T-helper 9 cell (primary cell): ENCODE measurements around the gene LIN7A.
"Not testable (repeated sequence)": the region's sequence is repeated elsewhere in the genome, so short reads cannot be mapped to it uniquely, and the experiment has no call there.

Experiments
- DNase-seq: peaks from one replicate; pipeline ENCODE4 v3.0.0-alpha.2; 2020

LIN7A gene

GRCh38 chr12:80917651-80918050, 20.1 kb downstream of the LIN7A start:
- DNase-seq, result no peak

DNA sequence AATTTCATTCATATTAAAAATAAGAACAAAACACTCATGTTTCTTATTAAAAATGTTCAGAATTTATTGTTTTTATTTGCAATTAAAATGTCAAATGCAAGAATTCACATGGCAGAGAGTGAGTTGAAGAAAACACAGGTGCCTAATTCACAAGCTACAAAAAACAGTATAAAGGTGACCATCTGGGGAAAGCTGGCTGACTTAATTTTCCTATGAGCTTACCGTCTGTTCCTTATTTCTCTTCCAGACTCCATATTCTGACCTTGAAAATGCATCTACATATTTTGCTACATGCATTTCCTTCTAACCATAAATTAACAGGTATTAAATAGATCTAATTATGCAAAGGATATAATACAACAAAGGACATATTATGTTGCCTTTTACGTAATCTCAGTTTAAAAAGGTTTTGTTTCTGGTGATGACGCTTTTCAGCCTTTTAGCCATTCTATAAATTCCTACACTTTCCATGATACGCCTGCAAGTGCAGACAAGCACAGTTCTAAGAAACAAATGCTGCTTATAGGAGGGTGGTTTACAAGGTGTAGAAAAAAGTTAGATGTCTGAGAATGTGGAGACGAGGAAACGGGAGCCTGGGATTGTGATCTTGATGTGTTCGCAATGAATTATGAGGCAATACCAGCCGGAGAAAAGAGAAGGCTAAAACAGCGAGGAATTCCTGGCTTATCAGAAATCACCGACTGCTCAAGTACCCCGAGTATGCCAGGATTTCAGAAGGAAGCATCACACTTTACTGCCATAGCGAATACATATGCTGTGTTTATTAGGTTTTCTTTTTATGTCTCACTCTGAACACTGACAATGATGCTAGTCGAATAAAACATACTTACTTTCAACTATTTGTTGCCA, 24.6 kb downstream of the LIN7A start:
- no peak for DNase-seq

DNA sequence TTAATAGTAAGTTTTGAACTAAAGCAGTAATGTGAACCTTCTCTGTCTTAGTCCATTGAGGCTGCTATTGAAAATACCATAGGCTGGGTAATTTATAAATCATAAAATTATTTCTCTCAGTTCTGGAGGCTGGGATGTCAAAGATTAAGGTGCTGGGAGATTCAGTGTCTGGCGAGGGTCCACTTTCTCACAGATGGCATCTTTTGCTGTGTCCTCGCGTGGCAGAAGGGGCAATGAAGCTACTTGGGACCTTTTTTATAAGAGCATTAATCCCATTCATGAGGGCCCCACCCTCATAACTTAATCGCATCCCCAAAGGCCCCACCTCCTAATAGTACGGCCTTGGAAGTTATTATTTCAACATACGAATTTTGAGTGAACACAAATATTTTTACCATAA, 28.4 kb downstream of the LIN7A start:
- no peak for DNase-seq

GRCh38 chr12:80902711-80903110, 35.0 kb downstream of the LIN7A start:
- no peak for DNase-seq

DNA sequence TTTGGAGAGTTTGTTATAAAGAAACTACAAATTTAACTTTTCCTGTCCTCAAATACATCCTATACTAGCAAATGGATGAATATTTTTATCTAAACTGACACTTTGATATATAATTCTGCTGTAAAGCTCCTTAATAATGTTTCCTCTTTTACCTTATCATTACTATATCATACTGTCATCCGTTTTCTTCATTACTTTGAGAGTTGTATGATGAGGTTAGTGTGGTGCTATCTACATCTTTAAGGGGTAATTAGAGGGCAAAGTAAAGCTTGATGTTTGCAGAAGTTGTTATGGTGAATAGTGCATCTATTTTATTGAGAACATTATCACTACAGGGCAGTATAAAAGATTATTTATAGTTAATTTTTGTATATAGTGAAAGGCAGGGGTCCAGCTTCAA, 36.1 kb downstream of the LIN7A start:
- no peak for DNase-seq

GRCh38 chr12:80895240-80895639, 42.5 kb downstream of the LIN7A start:
- DNase-seq, result no peak

GRCh38 chr12:80894179-80894578, 43.6 kb downstream of the LIN7A start:
- no peak for DNase-seq

GRCh38 chr12:80892597-80893445, 44.9 kb downstream of the LIN7A start:
- no peak for DNase-seq

DNA sequence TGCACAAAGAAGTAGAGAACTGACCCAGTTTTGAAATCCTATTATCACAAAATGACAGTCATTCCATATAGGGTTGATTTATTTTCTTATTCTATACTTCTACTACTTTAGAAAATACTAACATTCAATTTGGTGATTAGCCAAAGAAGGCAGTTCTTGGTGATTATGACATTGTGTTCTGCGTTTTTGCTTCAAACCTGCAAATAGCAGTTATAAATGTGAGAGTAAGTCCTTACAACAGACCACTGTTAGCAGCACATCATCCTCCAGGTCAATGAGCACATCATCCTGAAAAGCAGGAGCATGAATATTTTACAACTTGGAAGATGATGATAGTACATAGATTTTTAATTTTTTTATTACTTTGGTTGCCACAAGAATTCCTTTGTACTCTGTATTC, 53.1 kb downstream of the LIN7A start:
- no peak for DNase-seq

- no peak for DNase-seq
Observed at GRCh38 chr12:80881106-80881505, 56.6 kb downstream of the LIN7A start.

DNA sequence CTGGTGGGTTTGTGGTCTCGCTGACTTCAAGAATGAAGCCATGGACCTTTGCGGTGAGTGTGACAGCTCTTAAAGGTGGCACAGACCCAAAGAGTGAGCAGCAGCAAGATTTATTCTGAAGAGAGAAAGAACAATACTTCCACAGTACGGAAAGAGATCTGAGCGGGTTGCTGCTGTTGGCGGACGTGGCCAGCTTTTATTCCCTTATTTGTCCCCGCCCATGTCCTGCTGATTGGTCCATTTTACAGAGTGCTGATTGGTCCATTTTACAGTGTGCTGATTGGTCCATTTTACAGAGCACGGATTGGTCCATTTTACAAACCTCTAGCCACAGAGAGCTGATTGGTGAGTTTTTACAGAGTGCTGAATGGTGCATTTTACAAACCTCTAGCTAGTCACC, 59.3 kb downstream of the LIN7A start:
- DNase-seq, result not testable (repeated sequence)

DNA sequence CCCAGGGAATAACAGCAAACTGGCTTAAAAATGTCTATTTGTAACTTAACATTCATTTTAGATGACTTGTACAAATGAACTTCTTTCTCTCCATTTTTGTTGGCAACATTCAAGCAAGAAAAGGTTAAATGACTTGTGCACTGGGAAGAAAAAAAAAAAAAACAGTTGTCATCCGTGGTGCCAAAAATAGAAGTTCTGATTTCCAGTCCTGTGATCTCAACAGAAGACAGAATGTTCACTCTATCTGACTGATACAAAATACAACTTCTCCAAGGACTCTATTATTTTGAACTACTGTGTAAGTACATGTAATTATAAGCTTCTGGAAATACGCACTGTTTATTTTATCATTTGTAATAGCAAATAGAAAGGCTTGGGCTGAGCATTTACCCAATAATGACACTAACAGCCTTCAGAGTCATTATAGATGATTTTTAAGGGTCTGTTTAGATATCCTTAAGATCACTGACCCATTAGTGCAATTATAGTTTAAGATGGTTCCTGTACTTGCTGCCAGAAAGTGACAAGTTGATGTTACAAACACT, 59.9 kb downstream of the LIN7A start:
- no peak for DNase-seq

DNA sequence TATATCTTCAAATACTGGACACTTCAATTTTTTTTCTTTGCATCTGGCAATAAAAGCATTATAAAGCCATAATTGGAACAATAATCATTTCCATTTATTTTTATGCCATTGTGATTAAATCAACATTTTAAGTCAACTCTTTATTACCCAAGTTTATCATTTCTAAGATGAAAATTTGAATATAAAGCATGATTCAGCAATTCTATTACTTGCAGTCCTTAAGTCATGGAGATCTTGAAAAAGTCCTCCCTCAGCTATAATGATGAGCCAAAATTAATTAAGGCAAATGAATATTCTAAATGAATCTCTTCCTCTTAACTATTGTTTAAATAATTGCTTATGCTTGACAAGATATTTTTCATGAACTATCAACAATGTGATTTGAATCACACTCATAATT, 65.7 kb downstream of the LIN7A start:
- no peak for DNase-seq

DNA sequence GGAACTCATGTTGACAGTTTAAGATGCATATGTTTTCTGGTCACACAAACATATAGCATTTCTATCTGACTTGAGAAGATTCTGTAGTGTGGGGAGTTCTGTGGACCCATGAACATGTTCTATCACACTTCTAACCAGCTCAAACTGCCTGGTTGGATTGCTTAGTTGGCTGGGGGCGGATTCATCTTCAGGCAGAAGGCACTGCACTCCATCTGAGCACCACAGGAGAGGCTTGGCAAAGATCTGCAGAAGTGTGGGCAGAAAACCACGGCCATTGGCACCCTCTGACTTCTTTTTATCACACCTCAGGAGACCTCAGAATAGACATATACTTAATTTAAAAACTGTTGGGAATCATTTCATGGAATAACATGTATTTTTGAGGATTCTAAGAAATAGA, 68.5 kb downstream of the LIN7A start:
- DNase-seq, result no peak

DNA sequence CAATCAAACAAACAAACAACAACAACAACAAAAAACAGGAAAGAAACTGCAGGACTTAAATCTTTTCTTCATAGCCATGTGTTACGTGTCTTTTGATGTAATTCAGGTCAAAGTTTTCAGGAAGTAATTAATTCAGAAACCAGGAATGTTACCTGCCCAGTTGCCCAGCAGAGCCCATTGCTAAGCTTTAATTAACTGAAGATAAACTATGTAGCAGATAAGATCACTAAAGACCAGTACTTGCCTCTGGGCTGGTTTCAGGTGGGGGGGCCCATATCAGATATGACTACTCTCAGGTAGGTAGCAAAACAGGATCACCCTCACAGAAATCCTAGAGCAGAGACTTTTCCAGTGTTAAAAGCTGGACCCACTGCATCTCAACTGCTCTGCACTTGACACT, 69.2 kb downstream of the LIN7A start:
- DNase-seq, result no peak

GRCh38 chr12:80867941-80868340, 69.8 kb downstream of the LIN7A start:
- no peak for DNase-seq

GRCh38 chr12:80864046-80864735, 73.5 kb downstream of the LIN7A start:
- no peak for DNase-seq

DNA sequence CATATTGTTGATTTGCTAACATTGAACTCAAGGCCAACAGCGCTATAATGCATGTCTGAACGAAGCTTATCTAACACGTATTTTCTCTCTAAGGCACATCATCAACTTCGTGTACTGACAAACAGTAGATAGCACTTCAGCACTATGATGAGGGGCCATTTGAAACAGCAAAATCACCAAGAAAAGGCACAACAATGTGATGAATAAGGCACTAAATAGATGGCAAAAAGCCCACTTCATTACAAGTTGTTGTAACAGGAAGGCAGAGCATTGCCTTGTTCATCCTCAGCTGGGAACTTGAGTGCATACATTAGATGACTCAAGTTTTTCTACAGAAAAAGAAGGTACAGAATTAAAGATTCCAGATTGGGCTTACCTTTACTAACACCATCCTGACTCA, 75.2 kb downstream of the LIN7A start:
- no peak for DNase-seq

GRCh38 chr12:80861641-80862378, 75.9 kb downstream of the LIN7A start:
- DNase-seq, result no peak

- no peak for DNase-seq
Observed at GRCh38 chr12:80860928-80861327, 76.8 kb downstream of the LIN7A start.

DNA sequence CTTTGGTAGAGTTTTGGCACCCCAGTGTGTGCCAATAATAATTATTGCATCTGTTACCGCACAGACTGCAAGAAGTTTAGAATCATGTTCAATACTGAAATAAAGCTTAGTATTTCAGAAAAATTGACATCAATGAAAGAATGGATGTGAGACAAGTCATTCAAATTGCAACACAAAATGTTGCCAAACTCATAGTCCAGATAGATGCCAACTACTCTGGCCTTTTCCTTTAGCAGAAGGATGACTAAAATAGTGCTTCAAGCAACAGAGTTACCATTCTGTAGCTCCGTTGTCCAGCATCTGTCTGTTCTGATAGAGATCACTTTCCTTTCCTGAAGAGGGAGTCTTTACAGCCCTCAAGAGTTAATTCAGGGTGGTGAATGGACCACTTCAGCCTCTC, 77.5 kb downstream of the LIN7A start:
- DNase-seq, result no peak

DNA sequence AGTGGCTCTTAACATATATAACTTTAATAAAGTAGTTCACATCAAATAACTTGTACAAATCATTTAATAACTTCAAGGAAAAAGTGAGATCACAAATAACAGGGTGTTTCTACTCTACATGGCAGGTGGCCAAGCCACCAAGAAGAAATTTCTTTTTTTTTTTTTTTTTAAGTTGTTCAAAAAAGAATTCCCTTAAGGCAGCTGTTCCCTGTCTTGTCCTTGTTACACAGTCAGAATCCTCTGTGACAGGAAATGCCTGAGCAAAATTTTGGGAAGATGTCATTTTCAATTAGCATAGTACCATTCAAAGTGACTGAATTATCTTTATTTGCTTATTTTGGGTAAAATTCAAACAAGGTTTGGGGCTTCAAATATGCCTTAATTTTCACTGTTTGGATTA, 79.4 kb downstream of the LIN7A start:
- no peak for DNase-seq
